GM23338 (cell line): ENCODE results near the gene PNP. TPM values are rescaled to one million over a fixed set of nuclear protein-coding genes. Genes with fewer than 3 reads are reported as not detected.

Experiments
- ATAC-seq: fragments of 200-7000 bp; cut with Tn5 transposase; 3 replicates; pipeline ENCODE4 v1.9.1; 2020
- DNase-seq: peaks from one replicate; pipeline ENCODE4 v3.0.0-alpha.2; 2015; ENCODE audit warnings: low spot score
- H2AFZ ChIP-seq: fragments of 200-600 bp; sonication (generic); 2 replicates; pipeline ENCODE4 v1.8.0; 2016; ENCODE audit warnings: antibody characterized with exemption, mild to moderate bottlenecking, moderate library complexity
- H3F3A ChIP-seq: fragments of 200-600 bp; sonication (generic); replicated peaks from 2 replicates; pipeline ENCODE4 v1.8.0; 2017; ENCODE audit warnings: antibody characterized with exemption, mixed run types, low read depth
- H3K27ac ChIP-seq: fragments of 200-600 bp; sonication (generic); 2 replicates; pipeline ENCODE4 v1.6.1; 2016; ENCODE audit warnings: low read depth
- H3K27me3 ChIP-seq: fragments of 200-600 bp; sonication (generic); 2 replicates; pipeline ENCODE4 v1.8.0; 2016; ENCODE audit warnings: mild to moderate bottlenecking, mixed run types, moderate library complexity; ENCODE audit not compliant: insufficient read depth
- H3K36me3 ChIP-seq: fragments of 200-600 bp; sonication (generic); 2 replicates; pipeline ENCODE4 v1.8.0; 2016; ENCODE audit warnings: mild to moderate bottlenecking; ENCODE audit not compliant: insufficient read depth
- H3K4me1 ChIP-seq: fragments of 200-600 bp; sonication (generic); 2 replicates; pipeline ENCODE4 v1.8.0; 2016; ENCODE audit warnings: mild to moderate bottlenecking, moderate library complexity; ENCODE audit not compliant: insufficient read depth
- H3K4me2 ChIP-seq: fragments of 200-600 bp; sonication (generic); 2 replicates; pipeline ENCODE4 v1.7.1; 2017; ENCODE audit warnings: mixed run types
- H3K4me3 ChIP-seq: fragments of 200-600 bp; sonication (generic); 2 replicates; pipeline ENCODE4 v1.6.1; 2016; ENCODE audit warnings: mixed run types
- H3K79me2 ChIP-seq: fragments of 200-600 bp; sonication (generic); replicated peaks from 2 replicates; pipeline ENCODE4 v1.8.0; 2017; ENCODE audit warnings: mild to moderate bottlenecking; ENCODE audit not compliant: insufficient read depth
- H3K9me2 ChIP-seq: fragments of 200-600 bp; sonication (generic); 2 replicates; pipeline ENCODE4 v1.8.0; 2017; ENCODE audit not compliant: insufficient read depth
- H4K20me1 ChIP-seq: fragments of 200-600 bp; sonication (generic); replicated peaks from 2 replicates; pipeline ENCODE4 v1.8.0; 2017; ENCODE audit warnings: mild to moderate bottlenecking; ENCODE audit not compliant: insufficient read depth
- H3K27ac Mint-ChIP-seq: 2 replicates; pipeline ENCODE4 v1.8.0; 2020; ENCODE audit warnings: inconsistent platforms, mild to moderate bottlenecking, moderate library complexity, mixed read lengths
- H3K27me3 Mint-ChIP-seq: 3 replicates; pipeline ENCODE4 v1.8.0; 2022; ENCODE audit warnings: low read depth, mild to moderate bottlenecking, moderate library complexity, mixed read lengths, inconsistent platforms; ENCODE audit not compliant: insufficient read depth, poor library complexity
- H3K36me3 Mint-ChIP-seq: 3 replicates; pipeline ENCODE4 v1.8.0; 2021; ENCODE audit warnings: low read depth, mild to moderate bottlenecking, inconsistent platforms, moderate library complexity, mixed read lengths
- H3K4me1 Mint-ChIP-seq: 3 replicates; pipeline ENCODE4 v1.8.0; 2020; ENCODE audit warnings: mild to moderate bottlenecking, inconsistent platforms, mixed read lengths
- H3K4me3 Mint-ChIP-seq: 3 replicates; pipeline ENCODE4 v1.8.0; 2021; ENCODE audit warnings: moderate library complexity, mild to moderate bottlenecking, inconsistent platforms, mixed read lengths
- H3K9me3 Mint-ChIP-seq: 3 replicates; pipeline ENCODE4 v1.8.0; 2020; ENCODE audit warnings: moderate library complexity, mild to moderate bottlenecking, inconsistent platforms, mixed read lengths
- NANOG ChIP-seq: IDR thresholded peaks from 2 replicates; pipeline ENCODE4 v1.6.1; 2016; ENCODE audit warnings: antibody characterized with exemption, borderline replicate concordance
- REST ChIP-seq: IDR thresholded peaks from one replicate; pipeline ENCODE4 v1.6.1; 2018; ENCODE audit warnings: antibody characterized with exemption; ENCODE audit not compliant: unreplicated experiment
- ZNF114 ChIP-seq: fragments of 250-450 bp; sonication (Bioruptor Pico); IDR thresholded peaks from 2 replicates; pipeline ENCODE4 v1.5.0; 2020; ENCODE audit warnings: mild to moderate bottlenecking, moderate library complexity
- ZNF462 ChIP-seq: fragments of 250-450 bp; sonication (Bioruptor Pico); IDR thresholded peaks from 2 replicates; pipeline ENCODE4 v1.5.0; 2020; ENCODE audit warnings: mild to moderate bottlenecking, moderate library complexity
- polyA plus RNA-seq: library from polyadenylated mRNA; unstranded; fragments of >200 nt; fragmentation: Nextera tagmentation; extraction: Ambion mirVana; gene quantifications from 2 replicates; pipeline ENCODE4 v1.2.1, GENCODE V29; 2016
- total RNA-seq: library from RNA; depleted of rRNA; stranded (reverse); fragments of >200 nt; shearing (Covaris generic); gene quantifications from 2 replicates; pipeline ENCODE4 v1.2.3, GENCODE V29; 2014

The PNP gene
- total and polyA plus RNA-seq, 2 experiments from 2014 or later = 60.7 to 102 TPM

- peak overlapping the region; percentile 93; the same call in 1 of the 2 replicates for H2AFZ ChIP-seq
- peaks cover 42% of the 10 kb centered on the region for H3K4me1 Mint-ChIP-seq
- no peak for TF ChIP-seq ZNF462 (CRISPR knock-in tag)
- no peak for TF ChIP-seq NANOG
- TF ChIP-seq REST = no peak
- no peak for TF ChIP-seq ZNF114 (CRISPR knock-in tag)
- no peak overlapping the region for H3K4me3 ChIP-seq
- DNase-seq (no peak), ATAC-seq (peak; percentile 36)
- no peaks in the 10 kb centered on the region for H3K9me2 ChIP-seq
- peaks cover 25% of the 10 kb centered on the region for H3K4me1 ChIP-seq
- no peak overlapping the region for H3K4me3 Mint-ChIP-seq
- H3K27me3 ChIP-seq = no peaks in the 10 kb centered on the region
- H3K36me3 ChIP-seq = 0 out of 2 replicates have a peak, but pooled peaks cover 2% of the 10 kb centered on the region
- H3K27ac Mint-ChIP-seq = peak overlapping the region; percentile 24; the same call in 1 of the 2 replicates
- H3K4me2 ChIP-seq = no peak overlapping the region
- no peak overlapping the region for H3K27ac ChIP-seq
- no peaks in the 10 kb centered on the region for H3K9me3 Mint-ChIP-seq
- H3K27me3 Mint-ChIP-seq = peaks cover 6% of the 10 kb centered on the region
- no peaks in the 10 kb centered on the region for H3K79me2 ChIP-seq
- no peaks in the 10 kb centered on the region for H4K20me1 ChIP-seq
- no peaks in the 10 kb centered on the region for H3K36me3 Mint-ChIP-seq
- H3F3A ChIP-seq = peaks cover 3% of the 10 kb centered on the region; the same call in 1 of the 2 replicates
These were observed 24.4 kb downstream of the PNP start for GRCh38 chr14:20493634-20494033.
